Stimulated activated CD8-positive, alpha-beta memory T cell treated with anti-CD3 and anti-CD28 coated beads, Interleukin-15, amount 100 ng/mL, for 4 hours (primary cell): ENCODE data around the gene RAB40B.

Experiments used
- DNase-seq, 2 donors: peaks; one replicate each; pipeline ENCODE4 v3.0.0-alpha.2; 2020; ENCODE audit warnings: low read depth in 2 of 2

RAB40B gene

GRCh38 chr17:82716203-82717010, 17.9 kb upstream of the RAB40B start, which contains the start of gene FN3KRP:
FN3KRP (plus strand) TSS chr17:82716706; CDS start chr17:82716756, 50 bp downstream.
- peak; percentile 69 to 89 for DNase-seq

DNA sequence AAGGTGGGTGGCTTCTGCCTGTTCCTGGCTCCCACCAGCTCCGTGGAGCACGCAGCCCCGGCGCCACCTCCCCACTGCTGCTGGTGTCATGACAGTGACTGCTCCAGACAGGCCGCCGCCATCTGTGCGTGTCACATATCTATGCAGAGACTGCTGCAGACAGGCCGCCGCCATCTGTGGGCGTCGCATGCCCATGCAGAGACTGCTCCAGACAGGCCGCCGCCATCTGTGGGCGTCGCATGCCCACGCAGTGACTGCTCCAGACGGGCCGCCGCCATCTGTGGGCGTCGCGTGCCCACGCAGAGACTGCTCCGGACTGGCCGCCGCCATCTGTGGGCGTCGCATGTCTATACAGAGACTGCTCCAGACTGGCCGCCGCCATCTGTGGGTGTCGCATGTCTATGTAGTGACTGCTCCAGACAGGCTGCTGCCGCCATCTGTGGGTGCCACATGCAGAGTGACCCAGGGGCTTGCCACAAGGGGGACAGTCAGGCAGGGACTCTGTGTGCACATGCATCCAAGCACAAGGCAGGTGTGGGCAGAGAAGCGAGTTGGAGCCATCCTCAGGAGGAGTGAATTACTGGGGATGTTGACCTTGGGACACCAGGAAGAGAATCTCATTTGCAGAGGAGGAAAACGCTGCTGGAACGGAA, 14.7 kb upstream of the RAB40B start:
- no peak for DNase-seq

DNA sequence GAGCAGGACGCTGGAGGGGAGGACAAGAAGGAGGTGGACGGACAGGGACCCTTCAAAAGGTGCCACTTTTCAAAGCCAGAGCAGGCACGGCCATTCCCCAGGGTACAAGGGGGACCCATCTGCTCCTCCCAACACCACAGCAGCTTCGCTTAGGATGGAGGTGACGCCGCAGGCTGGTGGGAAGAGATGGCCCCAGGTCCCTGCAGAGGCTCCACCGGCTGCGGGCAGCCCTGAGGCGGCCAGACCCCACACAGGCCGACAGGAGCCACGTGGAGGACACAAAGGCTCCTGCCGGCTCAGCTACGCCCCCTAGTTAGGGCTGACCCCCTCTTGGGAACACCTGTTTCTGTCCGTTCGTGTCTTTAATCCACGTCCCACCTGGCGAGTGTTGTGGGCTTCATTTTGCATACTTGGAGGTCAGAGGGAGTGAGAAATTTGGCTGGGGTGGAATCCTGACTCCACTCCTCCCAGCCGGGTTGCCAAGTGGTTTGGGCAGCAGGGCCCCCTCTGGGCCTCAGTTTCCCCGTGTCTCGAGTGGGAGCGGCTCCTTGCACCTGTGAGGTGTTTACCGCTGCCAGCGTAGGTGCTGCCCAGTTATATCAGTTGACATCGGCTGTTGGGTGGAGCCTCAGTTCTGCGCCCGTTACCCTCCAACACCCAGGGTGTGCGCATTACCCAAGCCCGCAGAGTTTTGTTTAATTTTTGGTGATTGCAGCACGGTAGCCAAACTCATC, 12.2 kb upstream of the RAB40B start:
- DNase-seq, result no peak

GRCh38 chr17:82709676-82710498, 11.4 kb upstream of the RAB40B start:
- DNase-seq, result no peak

DNA sequence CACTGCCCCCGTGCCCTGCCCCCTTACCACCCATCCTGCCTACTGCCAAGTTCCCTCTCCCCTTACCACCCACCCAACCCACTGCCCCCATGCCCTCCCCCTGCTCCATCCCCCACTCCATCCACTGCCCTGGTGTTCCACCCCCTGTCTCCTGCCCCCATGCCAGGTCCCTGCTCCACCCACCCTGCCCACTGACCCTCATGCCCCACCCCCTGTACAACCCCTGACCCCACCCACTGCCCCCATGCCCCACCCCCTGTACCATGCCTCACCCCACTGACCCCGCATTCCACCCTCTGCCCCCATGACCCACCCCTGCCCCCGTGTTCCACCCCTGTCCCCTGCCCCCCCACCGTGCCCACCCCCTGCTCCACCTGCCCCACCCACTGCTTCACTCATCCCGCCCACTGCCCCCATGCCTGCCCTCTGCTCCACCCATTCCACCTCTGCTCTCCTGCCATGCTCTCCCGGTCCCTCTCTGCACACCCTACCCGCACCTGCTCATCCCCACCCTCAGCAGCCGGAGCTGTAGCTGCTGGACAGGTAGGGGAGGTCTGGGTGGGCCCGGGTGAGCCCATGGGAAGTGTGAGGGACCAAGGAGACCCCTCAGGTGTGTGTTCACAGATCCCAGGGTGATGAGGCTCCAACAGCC, 10.7 kb upstream of the RAB40B start:
- no peak for DNase-seq

- DNase-seq, result no peak
Measured at GRCh38 chr17:82705756-82706155, 7.3 kb upstream of the RAB40B start.

GRCh38 chr17:82704886-82705285, 6.4 kb upstream of the RAB40B start:
- DNase-seq, result no peak

DNA sequence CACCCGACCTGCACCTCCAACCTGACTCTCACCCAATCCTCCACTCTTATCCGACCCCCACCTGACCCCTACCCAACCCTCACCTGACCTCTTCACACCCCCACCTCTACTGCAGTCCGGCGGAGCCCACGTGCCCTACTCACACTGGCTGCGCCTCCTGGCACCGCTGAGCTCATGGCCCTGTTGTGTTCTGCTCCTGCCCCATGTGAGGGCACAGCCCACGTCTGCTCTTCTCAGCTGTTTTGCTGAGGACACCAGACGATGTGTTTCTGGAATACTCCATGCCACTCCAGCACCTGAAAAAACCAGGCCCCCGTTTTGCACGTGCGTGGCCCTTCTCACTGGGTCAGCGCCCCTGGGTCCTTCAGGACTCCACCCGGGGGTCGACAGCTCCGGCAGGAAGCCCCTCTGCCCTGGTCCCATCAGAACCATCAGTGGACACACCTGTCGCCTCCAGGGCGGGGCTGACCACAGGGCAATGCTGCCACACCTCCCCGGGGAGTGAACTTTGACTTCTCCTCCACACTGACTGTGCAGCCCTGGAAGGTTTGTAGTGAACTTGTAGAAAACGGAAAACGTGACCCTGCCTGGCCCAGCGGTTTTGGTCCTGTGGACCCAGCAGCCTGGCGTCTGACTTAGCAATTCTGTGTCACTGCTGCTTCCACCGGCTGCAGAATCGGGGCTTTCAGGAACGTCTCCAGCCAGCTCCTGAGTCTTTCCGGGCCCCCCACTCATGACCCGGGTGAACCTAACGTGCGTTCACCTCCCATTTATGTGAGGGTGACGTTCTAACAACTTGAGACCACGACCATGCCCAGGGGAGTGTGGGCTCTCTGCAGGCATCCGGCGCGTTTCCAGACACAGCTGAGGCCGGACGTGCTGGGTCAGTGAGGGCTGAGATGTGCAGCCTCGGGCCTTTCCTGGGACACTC, 5.7 kb upstream of the RAB40B start:
- no peak for DNase-seq

GRCh38 chr17:82703036-82703745, 4.7 kb upstream of the RAB40B start:
- DNase-seq, result no peak

- no peak for DNase-seq
Measured at GRCh38 chr17:82702231-82702927, 3.9 kb upstream of the RAB40B start.

- no peak for DNase-seq
Measured at GRCh38 chr17:82699551-82699950, 1.1 kb upstream of the RAB40B start.

DNA sequence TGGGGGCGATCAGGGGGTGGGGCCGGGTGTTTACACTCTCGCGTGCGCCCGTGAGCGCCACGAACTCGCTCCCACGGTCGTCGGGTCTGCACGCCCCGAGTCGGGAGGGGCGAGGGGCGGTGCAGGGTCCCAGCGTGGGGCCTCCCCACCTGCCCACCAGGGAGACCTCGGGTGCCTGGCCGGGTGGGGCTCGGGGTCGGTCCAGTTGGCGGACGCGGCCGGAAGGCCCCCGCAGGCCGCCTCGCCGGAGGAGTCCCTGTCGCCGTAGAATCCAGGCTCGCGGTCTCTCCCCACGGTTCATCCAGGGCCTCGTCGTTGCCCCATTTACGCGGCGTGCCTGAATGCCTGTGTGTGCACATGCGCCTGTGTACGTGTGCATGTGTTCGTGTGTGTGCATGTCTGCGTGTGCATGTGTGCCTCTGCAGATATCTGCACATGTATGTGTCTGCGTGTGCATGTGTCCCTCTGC, 510 bp upstream of the RAB40B start:
- no peak for DNase-seq

- no peak for DNase-seq
Measured at GRCh38 chr17:82697808-82698064, 762 bp downstream of the RAB40B start.

DNA sequence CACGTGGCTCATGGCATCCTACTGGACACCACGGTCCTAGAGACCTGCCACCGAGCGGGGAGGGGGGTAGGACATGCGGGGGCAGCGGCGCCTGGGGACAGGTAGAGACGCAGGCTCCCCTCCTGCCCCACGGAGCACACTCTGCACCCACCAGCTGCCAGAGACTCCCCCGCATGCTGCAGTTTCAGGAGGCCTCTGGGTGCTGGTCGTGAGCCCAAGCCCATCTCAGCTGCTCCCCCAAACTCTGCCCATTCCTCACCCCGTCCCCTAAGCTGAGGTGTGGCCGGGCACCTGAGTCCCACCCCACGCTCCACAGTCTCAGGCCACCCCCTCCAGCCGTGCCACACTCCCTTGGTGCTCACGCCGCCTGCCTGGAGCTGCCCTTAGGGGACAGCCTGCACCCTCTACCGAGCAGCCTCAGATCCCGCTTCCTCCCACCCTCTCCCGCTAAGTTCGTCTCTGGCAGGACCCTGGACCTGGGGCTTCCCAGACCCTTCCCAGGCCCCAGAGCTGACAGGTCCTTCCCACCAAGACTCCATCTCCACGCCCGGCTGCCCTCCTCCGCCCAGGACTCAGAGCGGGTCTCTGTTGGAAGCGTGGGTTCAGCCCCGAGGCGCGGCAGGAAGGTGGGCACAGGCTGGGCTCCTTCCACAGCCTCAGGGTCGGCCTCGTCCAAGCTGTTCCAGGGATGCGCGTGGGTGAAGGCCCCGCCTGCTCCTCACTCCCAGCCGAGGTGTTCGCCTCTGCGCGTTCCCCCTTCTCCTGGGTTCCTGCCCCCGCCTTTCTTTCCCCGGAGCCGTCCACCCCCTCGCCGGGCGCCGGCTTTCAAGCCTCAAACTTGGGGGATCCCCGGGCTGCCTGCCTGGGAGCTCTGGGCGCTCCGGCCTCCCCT, 1.3 kb downstream of the RAB40B start:
- no peak for DNase-seq

DNA sequence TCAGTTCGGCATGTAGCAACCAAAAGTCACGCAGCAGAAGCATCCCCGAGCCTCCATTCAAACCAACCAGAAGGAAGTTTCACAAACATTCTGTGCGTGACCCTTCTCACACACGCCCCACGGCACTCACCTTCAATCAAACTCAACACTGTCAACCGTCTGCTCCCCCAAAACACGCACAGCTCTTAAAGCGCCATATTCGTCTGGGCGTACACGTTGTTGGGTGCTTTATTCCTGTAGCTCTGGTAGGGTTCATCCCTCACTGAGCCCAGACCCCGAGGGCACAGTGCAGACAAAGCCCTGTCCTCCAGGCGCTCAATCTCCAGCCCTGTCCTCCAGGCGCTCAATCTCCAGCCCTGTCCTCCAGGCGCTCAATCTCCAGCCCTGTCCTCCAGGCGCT, 2.2 kb downstream of the RAB40B start:
- DNase-seq, result no peak

- DNase-seq, result no peak
Measured at GRCh38 chr17:82694647-82695046, 3.9 kb downstream of the RAB40B start.

GRCh38 chr17:82693168-82693867, 5.2 kb downstream of the RAB40B start:
- DNase-seq, result no peak
